Measurements from ENCODE around the gene KCNQ5.
"Not testable (repeated sequence)": the region's sequence is repeated elsewhere in the genome, so short reads cannot be mapped to it uniquely, and the experiment has no call there.

The KCNQ5 gene

DNA sequence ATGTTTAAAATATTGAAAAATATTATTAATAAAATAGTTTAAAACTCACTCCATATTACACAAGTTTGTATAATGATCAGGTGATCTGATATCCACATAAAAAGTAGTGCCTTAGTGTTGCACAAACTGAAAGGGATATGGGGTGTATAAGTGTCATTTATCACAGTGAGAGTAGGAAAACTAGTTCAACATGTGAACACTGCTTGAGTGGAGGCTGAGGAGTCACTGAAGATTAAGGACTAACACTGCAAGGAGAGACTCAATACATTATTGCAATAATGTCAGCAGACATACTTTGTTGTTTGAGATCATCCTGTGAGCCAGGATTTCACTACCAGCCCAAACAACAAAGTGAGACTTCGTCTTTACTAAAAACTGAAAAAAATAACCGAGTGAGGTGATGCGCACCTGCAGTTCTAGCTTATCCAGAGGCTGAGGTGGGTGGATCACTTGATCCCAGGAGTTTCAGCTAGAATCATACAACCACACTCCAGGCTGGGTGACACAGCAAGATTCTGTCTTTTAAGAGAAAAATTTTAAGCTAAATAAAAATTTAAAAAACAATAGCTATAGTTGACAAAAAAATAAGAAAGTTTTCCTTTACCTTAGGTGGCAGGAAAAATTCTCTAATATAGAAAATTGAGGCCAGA is 605.9 kb downstream of the KCNQ5 start:
- Mint-ChIP-seq H3K36me3 (ENCODE audit: low read depth) (peaks cover 17% of the 10 kb centered on the region), H3K9me3 (peaks cover 16% of the 10 kb centered on the region), H3K4me1 (no peaks in the 10 kb centered on the region), H3K27ac (no peak overlapping the region), H3K4me3 (no peak overlapping the region), H3K27me3 (ENCODE audit: low read depth, poor library complexity) (no peaks in the 10 kb centered on the region)
- TF ChIP-seq, protein P1, sequence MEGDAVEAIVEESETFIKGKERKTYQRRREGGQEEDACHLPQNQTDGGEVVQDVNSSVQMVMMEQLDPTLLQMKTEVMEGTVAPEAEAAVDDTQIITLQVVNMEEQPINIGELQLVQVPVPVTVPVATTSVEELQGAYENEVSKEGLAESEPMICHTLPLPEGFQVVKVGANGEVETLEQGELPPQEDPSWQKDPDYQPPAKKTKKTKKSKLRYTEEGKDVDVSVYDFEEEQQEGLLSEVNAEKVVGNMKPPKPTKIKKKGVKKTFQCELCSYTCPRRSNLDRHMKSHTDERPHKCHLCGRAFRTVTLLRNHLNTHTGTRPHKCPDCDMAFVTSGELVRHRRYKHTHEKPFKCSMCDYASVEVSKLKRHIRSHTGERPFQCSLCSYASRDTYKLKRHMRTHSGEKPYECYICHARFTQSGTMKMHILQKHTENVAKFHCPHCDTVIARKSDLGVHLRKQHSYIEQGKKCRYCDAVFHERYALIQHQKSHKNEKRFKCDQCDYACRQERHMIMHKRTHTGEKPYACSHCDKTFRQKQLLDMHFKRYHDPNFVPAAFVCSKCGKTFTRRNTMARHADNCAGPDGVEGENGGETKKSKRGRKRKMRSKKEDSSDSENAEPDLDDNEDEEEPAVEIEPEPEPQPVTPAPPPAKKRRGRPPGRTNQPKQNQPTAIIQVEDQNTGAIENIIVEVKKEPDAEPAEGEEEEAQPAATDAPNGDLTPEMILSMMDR (IDR thresholded peaks at IDR 0.05) = no peak
- DNase-seq = no peak

DNA sequence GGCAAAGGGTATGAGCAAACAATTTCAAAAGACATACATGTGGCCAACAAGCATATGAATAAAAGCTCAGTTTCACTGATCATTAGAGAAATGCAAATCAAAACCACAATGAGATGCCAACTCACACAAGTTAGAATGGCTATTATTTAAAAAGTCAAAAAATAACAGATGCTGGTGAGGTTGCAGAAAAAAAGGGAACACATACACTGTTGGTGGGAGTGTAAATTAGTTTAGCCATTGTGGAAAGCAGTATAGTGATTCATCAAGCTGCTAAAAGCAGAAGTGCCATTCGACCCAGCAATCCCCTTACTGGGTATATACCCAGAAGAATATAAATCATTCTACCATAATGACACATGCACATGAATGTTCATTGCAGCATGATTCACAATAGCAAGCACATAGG is 610.1 kb downstream of the KCNQ5 start:
- DNase-seq = no peak
- Mint-ChIP-seq H3K27ac (no peak overlapping the region), H3K27me3 (ENCODE audit: low read depth, poor library complexity) (no peaks in the 10 kb centered on the region), H3K4me3 (no peak overlapping the region), H3K4me1 (no peaks in the 10 kb centered on the region), H3K36me3 (ENCODE audit: low read depth) (no peaks in the 10 kb centered on the region), H3K9me3 (no peaks in the 10 kb centered on the region)
- TF ChIP-seq, protein P1 (IDR thresholded peaks at IDR 0.05) = no peak

DNA sequence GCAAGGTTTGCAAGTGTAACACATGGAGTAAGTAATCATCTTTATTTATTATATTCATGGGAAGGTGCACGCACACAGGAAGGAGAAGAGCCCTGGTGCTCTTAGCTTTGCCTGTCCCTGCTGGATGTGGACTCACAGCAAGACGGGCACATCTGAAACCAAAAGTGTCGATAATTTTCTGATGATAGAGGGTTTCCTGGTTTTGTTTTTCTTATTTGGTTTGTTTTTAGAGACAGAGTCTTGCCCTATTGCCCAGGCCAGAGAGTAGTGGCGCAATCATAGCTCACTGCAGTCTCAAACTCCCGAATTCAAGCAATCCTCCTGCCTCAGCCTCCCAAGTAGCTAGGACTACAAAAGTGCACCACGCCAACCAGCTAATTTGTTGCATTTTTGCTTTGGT is 611.2 kb downstream of the KCNQ5 start:
- TF ChIP-seq, protein P1 (IDR thresholded peaks at IDR 0.05) = no peak
- no peaks in the 10 kb centered on the region for H3K4me1 Mint-ChIP-seq
- no peaks in the 10 kb centered on the region for H3K36me3 Mint-ChIP-seq (ENCODE audit: low read depth)
- no peaks in the 10 kb centered on the region for H3K9me3 Mint-ChIP-seq
- no peaks in the 10 kb centered on the region for H3K27me3 Mint-ChIP-seq (ENCODE audit: low read depth, poor library complexity)
- DNase-seq = no peak
- no peak overlapping the region for H3K4me3 Mint-ChIP-seq
- no peak overlapping the region for H3K27ac Mint-ChIP-seq

DNA sequence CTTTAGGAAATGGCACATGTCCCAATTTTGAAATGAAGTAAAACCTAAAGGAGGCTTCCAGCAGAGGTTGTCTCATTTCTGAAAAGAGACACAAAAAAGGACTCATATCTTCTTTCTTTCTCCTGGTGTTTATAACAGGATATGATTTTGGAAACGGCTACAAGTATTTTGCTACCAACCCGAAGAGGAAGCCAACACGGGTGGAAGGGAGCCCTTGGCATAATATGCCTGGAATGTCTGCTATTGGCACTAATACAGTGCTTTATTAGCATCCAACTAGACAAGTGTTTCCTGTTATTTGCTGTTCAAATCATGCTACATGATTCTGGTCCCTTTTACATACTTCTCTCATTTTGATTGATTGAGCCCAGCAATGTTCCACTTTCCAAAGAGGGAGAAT is 612.1 kb downstream of the KCNQ5 start:
- not testable (repeated sequence) for H3K36me3 Mint-ChIP-seq (ENCODE audit: low read depth); H3K27me3 Mint-ChIP-seq (ENCODE audit: low read depth, poor library complexity); H3K4me3 Mint-ChIP-seq; H3K27ac Mint-ChIP-seq; H3K4me1 Mint-ChIP-seq; H3K9me3 Mint-ChIP-seq; DNase-seq

DNA sequence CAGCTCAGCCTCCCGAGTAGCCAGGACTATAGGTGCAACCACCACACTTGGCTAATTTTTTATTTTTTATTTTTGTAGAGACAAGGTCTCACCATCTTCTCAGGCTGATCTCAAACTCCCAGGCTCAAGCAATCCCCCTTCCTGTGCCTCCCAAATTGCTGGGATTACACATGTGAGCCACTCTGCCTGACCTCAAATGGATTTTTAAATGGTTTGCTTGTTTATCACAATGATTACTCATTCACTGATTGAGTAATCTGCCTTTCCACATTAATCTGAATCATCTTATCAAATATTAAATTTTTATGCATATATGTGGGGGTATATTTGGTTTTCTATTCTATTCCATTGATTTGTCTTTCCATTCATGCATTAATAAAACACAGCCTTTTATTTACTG is 612.9 kb downstream of the KCNQ5 start:
- no peak overlapping the region for H3K4me3 Mint-ChIP-seq
- no peaks in the 10 kb centered on the region for H3K9me3 Mint-ChIP-seq
- no peaks in the 10 kb centered on the region for H3K36me3 Mint-ChIP-seq (ENCODE audit: low read depth)
- TF ChIP-seq, protein P1 (IDR thresholded peaks at IDR 0.05) = no peak
- no peak for DNase-seq
- no peak overlapping the region for H3K27ac Mint-ChIP-seq
- H3K27me3 Mint-ChIP-seq (ENCODE audit: low read depth, poor library complexity) = no peaks in the 10 kb centered on the region
- H3K4me1 Mint-ChIP-seq = no peaks in the 10 kb centered on the region

DNA sequence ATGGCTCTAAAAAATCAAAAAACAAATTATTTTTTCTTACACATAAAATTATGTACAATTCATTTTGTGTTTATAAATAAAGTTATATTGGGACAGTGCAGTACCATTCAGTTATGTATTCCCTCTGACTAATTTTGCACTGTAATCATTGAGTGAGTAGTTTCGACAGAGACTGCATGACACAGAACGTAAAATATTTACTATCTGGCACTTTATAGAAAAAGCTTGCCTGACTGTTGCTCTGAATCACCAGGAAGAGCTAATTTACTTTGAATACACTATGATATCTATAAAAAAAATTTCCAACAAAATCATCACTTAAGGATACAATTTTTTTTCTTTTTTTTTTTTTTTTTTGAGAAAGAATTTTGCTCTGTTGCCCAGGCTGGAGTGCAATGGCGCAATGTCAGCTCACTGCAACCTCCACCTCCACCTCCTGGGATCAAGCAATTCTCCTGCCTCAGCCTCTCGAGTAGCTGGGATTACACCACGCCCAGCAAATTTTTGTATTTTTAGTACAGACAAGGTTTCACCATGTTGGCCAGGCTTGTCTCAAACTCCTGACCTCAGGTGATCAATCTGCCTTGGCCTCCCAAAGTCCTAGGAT is 614.4 kb downstream of the KCNQ5 start:
- H3K36me3 Mint-ChIP-seq (ENCODE audit: low read depth) = no peaks in the 10 kb centered on the region
- DNase-seq = no peak
- H3K9me3 Mint-ChIP-seq = no peaks in the 10 kb centered on the region
- TF ChIP-seq, protein P1 (IDR thresholded peaks at IDR 0.05) = no peak
- no peaks in the 10 kb centered on the region for H3K27me3 Mint-ChIP-seq (ENCODE audit: low read depth, poor library complexity)
- no peak overlapping the region for H3K4me3 Mint-ChIP-seq
- no peak overlapping the region for H3K27ac Mint-ChIP-seq
- no peaks in the 10 kb centered on the region for H3K4me1 Mint-ChIP-seq
